Measurements from ENCODE around the gene GPRIN2.
"Not testable (repeated sequence)": the region's sequence is repeated elsewhere in the genome, so short reads cannot be mapped to it uniquely, and the experiment has no call there.

GPRIN2 gene

GRCh38 chr10:46556515-46557318, at the start of gene GPRIN2:
TSS of gene GPRIN2 (minus strand) at chr10:46556658. CDS start at chr10:46550736, 5,922 bp downstream.
- DNase-seq (ENCODE audit: low read depth), result no peak

GRCh38 chr10:46600516-46600915, 44.1 kb upstream of the GPRIN2 start:
- DNase-seq (ENCODE audit: low read depth), result not testable (repeated sequence)

- not testable (repeated sequence) for DNase-seq (ENCODE audit: low read depth)
Observed at GRCh38 chr10:46597616-46598246, 41.3 kb upstream of the GPRIN2 start.

- DNase-seq (ENCODE audit: low read depth), result not testable (repeated sequence)
Observed at GRCh38 chr10:46596570-46596969, 40.1 kb upstream of the GPRIN2 start.

GRCh38 chr10:46594453-46595063, 38.1 kb upstream of the GPRIN2 start:
- not testable (repeated sequence) for DNase-seq (ENCODE audit: low read depth)

- DNase-seq (ENCODE audit: low read depth), result not testable (repeated sequence)
Observed at GRCh38 chr10:46593307-46593706, 36.8 kb upstream of the GPRIN2 start.

GRCh38 chr10:46591053-46591452, 34.6 kb upstream of the GPRIN2 start:
- not testable (repeated sequence) for DNase-seq (ENCODE audit: low read depth)

- DNase-seq (ENCODE audit: low read depth), result not testable (repeated sequence)
Observed at GRCh38 chr10:46589589-46589988, 33.1 kb upstream of the GPRIN2 start.

- not testable (repeated sequence) for DNase-seq (ENCODE audit: low read depth)
Observed at GRCh38 chr10:46588221-46588620, 31.8 kb upstream of the GPRIN2 start.

- not testable (repeated sequence) for DNase-seq (ENCODE audit: low read depth)
Observed at GRCh38 chr10:46587546-46587945, 31.1 kb upstream of the GPRIN2 start.

- DNase-seq (ENCODE audit: low read depth), result not testable (repeated sequence)
Observed at GRCh38 chr10:46585246-46585645, 28.8 kb upstream of the GPRIN2 start.

- DNase-seq (ENCODE audit: low read depth), result not testable (repeated sequence)
Observed at GRCh38 chr10:46584196-46584595, 27.7 kb upstream of the GPRIN2 start.

- DNase-seq (ENCODE audit: low read depth), result not testable (repeated sequence)
Observed at GRCh38 chr10:46582568-46582967, 26.1 kb upstream of the GPRIN2 start.

- not testable (repeated sequence) for DNase-seq (ENCODE audit: low read depth)
Observed at GRCh38 chr10:46581997-46582396, 25.5 kb upstream of the GPRIN2 start.

- DNase-seq (ENCODE audit: low read depth), result not testable (repeated sequence)
Observed at GRCh38 chr10:46579378-46579777, 22.9 kb upstream of the GPRIN2 start.

- not testable (repeated sequence) for DNase-seq (ENCODE audit: low read depth)
Observed at GRCh38 chr10:46578474-46579178, 22.2 kb upstream of the GPRIN2 start, which contains the start of gene SYT15. TSS of gene SYT15 (plus strand) at chr10:46579128. CDS start at chr10:46579169, 41 bp downstream.

- not testable (repeated sequence) for DNase-seq (ENCODE audit: low read depth)
Observed at GRCh38 chr10:46577624-46578473, 21.4 kb upstream of the GPRIN2 start.

- not testable (repeated sequence) for DNase-seq (ENCODE audit: low read depth)
Observed at GRCh38 chr10:46573884-46574283, 17.4 kb upstream of the GPRIN2 start.

- DNase-seq (ENCODE audit: low read depth), result peak; percentile 23
Observed at GRCh38 chr10:46573314-46573713, 16.9 kb upstream of the GPRIN2 start.

- DNase-seq (ENCODE audit: low read depth), result not testable (repeated sequence)
Observed at GRCh38 chr10:46572765-46573164, 16.3 kb upstream of the GPRIN2 start.

GRCh38 chr10:46570655-46571054, 14.2 kb upstream of the GPRIN2 start:
- not testable (repeated sequence) for DNase-seq (ENCODE audit: low read depth)
